ENCODE results near the gene KYNU.

The KYNU gene

DNA sequence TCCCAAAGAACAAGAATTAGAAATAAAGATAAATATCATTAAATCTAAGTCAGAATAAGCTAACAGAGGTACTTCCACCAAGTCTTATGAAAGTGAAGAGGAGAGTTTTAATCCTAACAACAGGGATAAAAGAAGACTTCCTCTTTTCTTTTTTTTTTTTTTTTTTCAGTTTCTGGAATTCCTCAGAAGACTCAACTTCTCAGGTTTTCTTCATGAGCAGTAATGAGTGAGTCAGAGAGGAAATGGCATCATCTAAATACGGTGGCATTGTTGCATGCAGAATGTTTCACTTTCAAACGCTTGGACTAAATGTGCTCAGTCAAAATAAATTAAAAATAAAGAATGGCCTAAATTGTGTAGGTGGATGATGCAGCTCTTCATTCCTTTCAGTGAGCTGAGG, 206.2 kb downstream of the KYNU start:
- ATAC-seq: peak; percentile 85
- TF ChIP-seq TSHZ2 (CRISPR knock-in tag; IDR thresholded peaks at IDR 0.05) (no peak), PATZ1 (CRISPR knock-in tag; IDR thresholded peaks at IDR 0.05; ENCODE audit: borderline replicate concordance) (no peak), ZFP30 (CRISPR knock-in tag; IDR thresholded peaks at IDR 0.05) (no peak), CSRNP3 (CRISPR knock-in tag; IDR thresholded peaks at IDR 0.05) (no peak), GLIS3 (CRISPR knock-in tag; IDR thresholded peaks at IDR 0.05) (no peak), ARNTL (CRISPR knock-in tag; IDR thresholded peaks at IDR 0.05; ENCODE audit: borderline replicate concordance, low read depth) (no peak), ZNF70 (CRISPR knock-in tag; IDR thresholded peaks at IDR 0.05) (no peak), PPARA (CRISPR knock-in tag; IDR thresholded peaks at IDR 0.05; ENCODE audit: borderline replicate concordance) (no peak), TCF4 (CRISPR knock-in tag; IDR thresholded peaks at IDR 0.05; ENCODE audit: borderline replicate concordance) (no peak), ISL1 (CRISPR knock-in tag; IDR thresholded peaks at IDR 0.05) (no peak), ZC3H10 (CRISPR knock-in tag; IDR thresholded peaks at IDR 0.05) (no peak), OSR1 (CRISPR knock-in tag; IDR thresholded peaks at IDR 0.05) (no peak), ZFP3 (CRISPR knock-in tag; IDR thresholded peaks at IDR 0.05) (no peak), TOX (CRISPR knock-in tag; IDR thresholded peaks at IDR 0.05; ENCODE audit: borderline replicate concordance) (no peak), ZNF565 (CRISPR knock-in tag; conservative IDR thresholded peaks at IDR 0.05; ENCODE audit: low read depth) (no peak), SNAI2 (CRISPR knock-in tag; IDR thresholded peaks at IDR 0.05) (no peak), RARB (CRISPR knock-in tag; IDR thresholded peaks at IDR 0.05) (no peak), CSDC2 (CRISPR knock-in tag; IDR thresholded peaks at IDR 0.05) (no peak), BACH2 (CRISPR knock-in tag; IDR thresholded peaks at IDR 0.05; ENCODE audit: borderline replicate concordance) (no peak)
- TF ChIP-seq, protein P1, sequence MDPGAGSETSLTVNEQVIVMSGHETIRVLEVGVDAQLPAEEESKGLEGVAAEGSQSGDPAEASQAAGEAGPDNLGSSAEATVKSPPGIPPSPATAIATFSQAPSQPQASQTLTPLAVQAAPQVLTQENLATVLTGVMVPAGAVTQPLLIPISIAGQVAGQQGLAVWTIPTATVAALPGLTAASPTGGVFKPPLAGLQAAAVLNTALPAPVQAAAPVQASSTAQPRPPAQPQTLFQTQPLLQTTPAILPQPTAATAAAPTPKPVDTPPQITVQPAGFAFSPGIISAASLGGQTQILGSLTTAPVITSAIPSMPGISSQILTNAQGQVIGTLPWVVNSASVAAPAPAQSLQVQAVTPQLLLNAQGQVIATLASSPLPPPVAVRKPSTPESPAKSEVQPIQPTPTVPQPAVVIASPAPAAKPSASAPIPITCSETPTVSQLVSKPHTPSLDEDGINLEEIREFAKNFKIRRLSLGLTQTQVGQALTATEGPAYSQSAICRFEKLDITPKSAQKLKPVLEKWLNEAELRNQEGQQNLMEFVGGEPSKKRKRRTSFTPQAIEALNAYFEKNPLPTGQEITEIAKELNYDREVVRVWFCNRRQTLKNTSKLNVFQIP (CRISPR knock-in tag; IDR thresholded peaks at IDR 0.05; ENCODE audit: borderline replicate concordance, low read depth): no peak

GRCh38 chr2:143084462-143084861, 207.0 kb downstream of the KYNU start:
- no peak for TF ChIP-seq PATZ1 (CRISPR knock-in tag; IDR thresholded peaks at IDR 0.05; ENCODE audit: borderline replicate concordance)
- TF ChIP-seq ESRRG (CRISPR knock-in tag; IDR thresholded peaks at IDR 0.05): no peak
- TF ChIP-seq ISL1 (CRISPR knock-in tag; IDR thresholded peaks at IDR 0.05): no peak
- TF ChIP-seq ZFP3 (CRISPR knock-in tag; IDR thresholded peaks at IDR 0.05): no peak
- TF ChIP-seq TCF4 (CRISPR knock-in tag; IDR thresholded peaks at IDR 0.05; ENCODE audit: borderline replicate concordance): no peak
- TF ChIP-seq CSDC2 (CRISPR knock-in tag; IDR thresholded peaks at IDR 0.05): no peak
- no peak for TF ChIP-seq ZC3H10 (CRISPR knock-in tag; IDR thresholded peaks at IDR 0.05)
- TF ChIP-seq GLIS3 (CRISPR knock-in tag; IDR thresholded peaks at IDR 0.05): no peak
- TF ChIP-seq ZNF70 (CRISPR knock-in tag; IDR thresholded peaks at IDR 0.05): no peak
- no peak for TF ChIP-seq OSR1 (CRISPR knock-in tag; IDR thresholded peaks at IDR 0.05)
- no peak for TF ChIP-seq BACH2 (CRISPR knock-in tag; IDR thresholded peaks at IDR 0.05; ENCODE audit: borderline replicate concordance)
- TF ChIP-seq TSHZ2 (CRISPR knock-in tag; IDR thresholded peaks at IDR 0.05): no peak
- TF ChIP-seq ZFP30 (CRISPR knock-in tag; IDR thresholded peaks at IDR 0.05): no peak
- TF ChIP-seq, protein P1 (CRISPR knock-in tag; IDR thresholded peaks at IDR 0.05; ENCODE audit: borderline replicate concordance, low read depth): no peak
- TF ChIP-seq ARNTL (CRISPR knock-in tag; IDR thresholded peaks at IDR 0.05; ENCODE audit: borderline replicate concordance, low read depth): no peak
- TF ChIP-seq, protein P2, sequence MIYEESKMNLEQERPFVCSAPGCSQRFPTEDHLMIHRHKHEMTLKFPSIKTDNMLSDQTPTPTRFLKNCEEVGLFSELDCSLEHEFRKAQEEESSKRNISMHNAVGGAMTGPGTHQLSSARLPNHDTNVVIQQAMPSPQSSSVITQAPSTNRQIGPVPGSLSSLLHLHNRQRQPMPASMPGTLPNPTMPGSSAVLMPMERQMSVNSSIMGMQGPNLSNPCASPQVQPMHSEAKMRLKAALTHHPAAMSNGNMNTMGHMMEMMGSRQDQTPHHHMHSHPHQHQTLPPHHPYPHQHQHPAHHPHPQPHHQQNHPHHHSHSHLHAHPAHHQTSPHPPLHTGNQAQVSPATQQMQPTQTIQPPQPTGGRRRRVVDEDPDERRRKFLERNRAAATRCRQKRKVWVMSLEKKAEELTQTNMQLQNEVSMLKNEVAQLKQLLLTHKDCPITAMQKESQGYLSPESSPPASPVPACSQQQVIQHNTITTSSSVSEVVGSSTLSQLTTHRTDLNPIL (CRISPR knock-in tag; IDR thresholded peaks at IDR 0.05; ENCODE audit: low read depth): no peak
- no peak for ATAC-seq
